Naive thymus-derived CD8-positive, alpha-beta T cell (primary cell): ENCODE measurements around the gene CCL5. TPM values are rescaled to one million over a fixed set of nuclear protein-coding genes. Genes with fewer than 3 reads are reported as not detected.

Experiments used
- ATAC-seq, 2 donors: fragments of 150-1000 bp; cut with Tn5 transposase in 1 of 2; sonication (Bioruptor Pico), chemical (Tn5 transposase) in 1 of 2; 1 replicate in 1 of 2; 2 replicates in 1 of 2; pipeline ENCODE4 v1.10.0; 2021; ENCODE audit warnings: mild to moderate bottlenecking in 2 of 2, moderate library complexity in 2 of 2
- POLR2A ChIA-PET: fragments of 350-600 bp; sonication (Branson Sonifier 250); formaldehyde crosslinking; loops from one replicate; lab custom pipeline; 2021; ENCODE audit warnings: antibody characterized with exemption; lab: Charles Lee
- DNase-seq, 10 donors: peaks; one replicate each; pipeline versions ENCODE4 v3.0.0 to v3.0.0-alpha.2; 2020 to 2022
- H3K27ac Mint-ChIP-seq, 10 donors: one replicate each; pipeline ENCODE4 v1.8.0; 2020 to 2022; ENCODE audit warnings: mild to moderate bottlenecking in 10 of 10, mixed read lengths in 10 of 10, moderate library complexity in 4 of 10, inconsistent platforms in 1 of 10
- H3K27me3 Mint-ChIP-seq, 5 donors: one replicate each; pipeline ENCODE4 v1.8.0; 2021 to 2022; ENCODE audit warnings: mixed read lengths in 5 of 5
- H3K36me3 Mint-ChIP-seq, 3 donors: one replicate each; pipeline ENCODE4 v1.8.0; 2020 to 2022; ENCODE audit warnings: mixed read lengths in 3 of 3, mild to moderate bottlenecking in 2 of 3, inconsistent platforms in 1 of 3
- H3K4me1 Mint-ChIP-seq, 4 donors: one replicate each; pipeline ENCODE4 v1.8.0; 2021 to 2022; ENCODE audit warnings: mixed read lengths in 4 of 4
- H3K4me3 Mint-ChIP-seq, 10 donors: one replicate each; pipeline ENCODE4 v1.8.0; 2020 to 2022; ENCODE audit warnings: mild to moderate bottlenecking in 10 of 10, mixed read lengths in 10 of 10, moderate library complexity in 6 of 10, inconsistent platforms in 1 of 10
- H3K9me3 Mint-ChIP-seq, 9 donors: one replicate each; pipeline ENCODE4 v1.8.0; 2020 to 2022; ENCODE audit warnings: mixed read lengths in 9 of 9, mild to moderate bottlenecking in 3 of 9, inconsistent platforms in 1 of 9, moderate library complexity in 1 of 9
- polyA plus RNA-seq, 3 donors: library from polyadenylated mRNA; unstranded; fragments of 300-500 nt; fragmentation: Illumina TruSeq; gene quantifications; one replicate each; pipeline ENCODE4 v1.2.3, GENCODE V29; 2021
- total RNA-seq, 8 experiments: library from RNA in 2 of 8; stranded (reverse) in 2 of 8; gene quantifications; one replicate each; pipeline ENCODE4 v1.2.3 and lab custom pipeline; 2021 to 2026

CCL5 gene
- total and polyA plus RNA-seq, 5 experiments from 2014 or later = 41.5 to 1,286 (median 84.3) TPM

DNA sequence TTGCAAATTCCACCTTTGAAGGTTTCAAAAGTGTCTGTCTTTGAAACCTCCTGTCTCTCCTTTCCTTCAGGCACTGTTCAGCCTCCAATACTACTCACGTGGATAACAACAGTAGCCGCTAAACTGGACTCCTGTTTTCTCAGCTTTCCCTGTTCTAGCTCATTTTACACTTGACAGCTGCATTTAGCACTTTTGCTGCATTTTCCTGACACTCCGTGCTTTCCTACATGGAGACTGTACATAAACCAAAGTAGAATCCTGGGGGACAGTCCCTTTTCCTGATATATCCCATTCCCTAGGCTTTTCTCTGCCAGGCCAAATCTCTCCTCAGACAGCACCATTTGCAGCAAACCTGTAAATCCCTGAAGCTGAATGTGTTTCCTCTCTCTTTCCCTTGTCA is 3.6 kb downstream of the CCL5 start:
- DNase-seq = no peak
- H3K4me1 Mint-ChIP-seq = peaks cover 12 to 67% (median 43%) of the 10 kb centered on the region in 4 donors
- peak overlapping the region in 8 of 10 donors; percentile 18 to 94 (median 86) for H3K27ac Mint-ChIP-seq
- no peaks in the 10 kb centered on the region for H3K36me3 Mint-ChIP-seq
- ATAC-seq = no peak
- H3K9me3 Mint-ChIP-seq = no peaks in the 10 kb centered on the region
- POLR2A ChIA-PET = interaction anchor here (0.8 to 6.5 kb wide), 4 partner anchors 11 to 25 kb away, joined by 3 to 43 read pairs (median 4); no protein-coding TSS in a partner anchor
- no peaks in the 10 kb centered on the region for H3K27me3 Mint-ChIP-seq
- H3K4me3 Mint-ChIP-seq = peak overlapping the region; percentile 21 to 95 (median 55)

DNA sequence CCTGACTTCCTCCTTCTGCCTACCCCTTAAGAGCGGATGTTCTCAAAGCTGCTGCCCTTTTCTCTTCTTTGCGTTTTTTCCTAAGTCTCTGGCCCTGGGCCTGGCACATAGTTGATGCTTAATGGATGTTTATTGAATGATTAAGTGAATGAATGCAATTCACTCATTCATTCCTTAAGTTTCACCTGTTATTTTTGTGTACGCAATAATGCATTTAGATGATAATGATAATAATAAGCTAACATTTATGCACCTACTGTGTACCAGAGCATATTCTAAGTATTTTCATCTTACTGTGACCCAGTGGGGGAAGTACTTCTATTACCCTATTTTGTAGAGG is 4.4 kb downstream of the CCL5 start:
- Mint-ChIP-seq H3K9me3 (no peaks in the 10 kb centered on the region), H3K27me3 (no peaks in the 10 kb centered on the region), H3K27ac (peak overlapping the region; percentile 78 to 94 (median 88)), H3K4me3 (peak overlapping the region; percentile 6 to 95 (median 32)), H3K36me3 (no peaks in the 10 kb centered on the region), H3K4me1 (peaks cover 16 to 72% (median 50%) of the 10 kb centered on the region in 4 donors)
- peak in 1 of 2 donors; percentile 51 for ATAC-seq
- POLR2A ChIA-PET = interaction anchor here (0.8 to 6.5 kb wide), 5 partner anchors 10 to 23 kb away, joined by 3 to 43 read pairs (median 4); no protein-coding TSS in a partner anchor
- DNase-seq = no peak

DNA sequence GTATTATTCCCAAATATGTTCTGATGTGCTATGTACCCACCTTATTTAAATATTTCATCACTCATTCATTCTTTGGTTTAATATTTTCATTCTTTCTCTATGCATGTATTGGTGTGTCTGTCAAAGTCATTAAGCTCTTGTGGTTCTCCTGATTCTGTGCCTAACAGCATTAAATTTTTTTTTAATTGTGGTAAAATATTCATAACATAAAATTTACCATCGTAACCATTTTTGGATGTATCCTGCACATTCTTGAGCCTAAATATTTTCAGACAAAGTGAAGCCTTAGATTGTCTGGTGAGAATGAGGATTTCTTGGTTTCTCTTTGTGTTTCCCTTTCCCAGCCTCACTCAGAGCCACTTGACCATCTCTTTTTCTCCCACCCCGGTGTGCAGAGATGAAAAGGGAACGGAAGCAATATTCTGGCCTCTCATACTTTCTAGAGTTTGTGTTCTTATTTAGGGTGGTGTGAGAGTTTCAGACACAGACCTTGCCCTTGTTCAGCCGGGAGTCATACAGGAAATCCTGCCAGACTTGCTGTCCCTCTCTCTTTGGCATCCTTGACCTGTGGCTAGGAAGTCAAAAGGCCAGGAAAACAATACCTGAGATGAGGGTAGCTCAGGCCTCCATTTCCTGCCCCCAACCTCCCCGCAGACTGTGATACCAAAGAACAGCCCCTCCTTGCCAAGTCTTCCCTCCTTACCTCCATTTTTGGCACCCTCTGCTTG is 4.9 kb downstream of the CCL5 start:
- H3K27ac Mint-ChIP-seq = peak overlapping the region; percentile 78 to 94 (median 88)
- DNase-seq (peak in 3 of 10 donors; percentile 10 to 31 (median 17)), ATAC-seq (peak in 1 of 2 donors; percentile 46)
- H3K27me3 Mint-ChIP-seq = no peaks in the 10 kb centered on the region
- H3K9me3 Mint-ChIP-seq = no peaks in the 10 kb centered on the region
- H3K4me1 Mint-ChIP-seq = peaks cover 16 to 67% (median 51%) of the 10 kb centered on the region in 4 donors
- H3K36me3 Mint-ChIP-seq = no peaks in the 10 kb centered on the region
- peak overlapping the region; percentile 6 to 95 (median 32) for H3K4me3 Mint-ChIP-seq
- POLR2A ChIA-PET = interaction anchor here (0.6 to 6.5 kb wide), 4 partner anchors 11 to 26 kb away, joined by 3 to 43 read pairs (median 6); no protein-coding TSS in a partner anchor

DNA sequence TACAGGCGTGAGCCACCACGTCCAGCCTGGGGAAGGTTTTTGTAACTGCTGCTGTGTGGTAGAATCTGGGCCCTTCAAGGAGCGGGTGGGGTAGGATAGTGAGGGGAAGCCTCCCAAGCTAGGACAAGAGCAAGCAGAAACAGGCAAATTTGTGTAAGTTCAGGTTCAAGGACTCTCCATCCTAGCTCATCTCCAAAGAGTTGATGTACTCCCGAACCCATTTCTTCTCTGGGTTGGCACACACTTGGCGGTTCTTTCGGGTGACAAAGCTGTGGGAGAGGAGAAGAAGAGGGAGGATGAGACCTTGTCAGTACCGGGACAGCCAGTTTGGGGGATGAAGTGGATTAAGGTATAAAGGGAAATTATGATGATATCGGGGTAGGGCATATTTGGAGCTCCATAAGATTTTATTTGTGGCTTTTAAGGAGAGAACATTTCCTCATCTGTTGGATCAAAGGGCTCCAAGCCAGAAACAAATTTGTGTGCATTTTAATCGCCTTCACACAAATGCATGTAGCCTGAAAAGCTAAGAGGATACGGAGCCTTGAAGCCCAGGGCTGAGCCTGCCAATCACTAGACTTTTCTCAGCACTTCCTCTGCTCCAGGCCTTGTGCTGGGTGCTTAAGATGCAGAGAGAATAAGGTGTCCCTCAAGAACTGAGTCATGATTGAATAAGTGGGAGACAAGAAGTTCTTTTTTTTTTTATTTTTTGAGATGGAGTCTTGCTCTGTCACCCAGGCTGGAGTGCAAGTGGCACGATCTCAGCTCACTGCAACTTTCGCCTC is 7.8 kb downstream of the CCL5 start:
- H3K27ac Mint-ChIP-seq = peak overlapping the region in 8 of 10 donors; percentile 16 to 69 (median 56)
- peak overlapping the region in 1 of 10 donors; percentile 16 for H3K4me3 Mint-ChIP-seq
- no peak for ATAC-seq
- H3K36me3 Mint-ChIP-seq = no peaks in the 10 kb centered on the region
- H3K27me3 Mint-ChIP-seq = no peaks in the 10 kb centered on the region
- peaks cover 15 to 53% (median 45%) of the 10 kb centered on the region in 4 donors for H3K4me1 Mint-ChIP-seq
- POLR2A ChIA-PET = interaction anchor here (0.7 to 1.6 kb wide), 4 partner anchors 17 to 47 kb away, joined by 3 to 4 read pairs (median 3); no protein-coding TSS in a partner anchor
- no peak for DNase-seq
- H3K9me3 Mint-ChIP-seq = no peaks in the 10 kb centered on the region

- DNase-seq = peak in 8 of 10 donors; percentile 10 to 74 (median 46)
- Mint-ChIP-seq H3K27me3 (no peaks in the 10 kb centered on the region), H3K36me3 (no peaks in the 10 kb centered on the region), H3K9me3 (no peaks in the 10 kb centered on the region), H3K4me3 (peak overlapping the region in 4 of 10 donors; percentile 18 to 54 (median 34)), H3K27ac (peak overlapping the region in 9 of 10 donors; percentile 19 to 85 (median 65)), H3K4me1 (peaks cover 8 to 47% (median 39%) of the 10 kb centered on the region in 4 donors)
- ATAC-seq = peak; percentile 98 to 99
- POLR2A ChIA-PET = interaction anchor here (0.7 to 1.6 kb wide), 8 partner anchors 14 to 1075 kb away, joined by 3 to 4 read pairs (median 3); partner anchors contain the start of gene TAF15
Observed at GRCh38 chr17:35870906-35871819, 9.0 kb downstream of the CCL5 start.

GRCh38 chr17:35868737-35869136 is 11.4 kb downstream of the CCL5 start, which contains the start of gene HEATR9:
Gene HEATR9, minus strand, starts transcription at chr17:35868891. Its CDS starts 149 bp downstream, at chr17:35868742.
- H3K27ac Mint-ChIP-seq = peak within 1 kb of the TSS in 5 of 10 donors; percentile 1 to 65 (median 10)
- POLR2A ChIA-PET = interaction anchor here (0.6 to 1.2 kb wide), 3 partner anchors 20 to 656 kb away, joined by 3 to 4 read pairs (median 3); no protein-coding TSS in a partner anchor
- ATAC-seq (no peak), DNase-seq (no peak)
- no peaks in the 10 kb centered on the region for H3K9me3 Mint-ChIP-seq
- H3K4me3 Mint-ChIP-seq = peak within 1 kb of the TSS in 2 of 10 donors; percentile 6 to 8
- H3K27me3 Mint-ChIP-seq = no peaks in the 10 kb centered on the region
- peaks cover 0 to 2% (median 0%) of the 10 kb centered on the region in 3 donors for H3K36me3 Mint-ChIP-seq
- peaks cover 7 to 41% (median 35%) of the 10 kb centered on the region in 4 donors for H3K4me1 Mint-ChIP-seq

DNA sequence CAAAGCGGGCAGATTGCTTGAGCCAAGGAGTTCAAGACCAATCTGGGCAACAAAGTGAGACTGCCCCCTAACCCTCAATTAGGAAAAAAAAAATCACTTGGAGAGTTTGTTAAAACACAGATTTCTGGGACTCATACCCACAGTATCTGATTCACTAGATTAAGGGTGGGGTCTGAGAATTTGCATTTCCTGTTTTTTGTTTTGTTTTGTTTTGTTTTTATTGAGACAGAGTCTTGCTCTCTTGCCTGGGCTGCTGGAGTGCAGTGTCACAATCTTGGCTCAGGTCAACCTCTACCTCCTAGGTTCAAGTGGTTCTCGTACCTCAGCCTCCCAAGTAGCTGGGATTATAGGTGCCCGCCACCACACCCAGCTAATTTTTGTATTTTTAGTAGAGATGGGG is 12.6 kb downstream of the CCL5 start:
- Mint-ChIP-seq H3K27me3 (no peaks in the 10 kb centered on the region), H3K9me3 (no peaks in the 10 kb centered on the region), H3K36me3 (peaks cover 0 to 2% (median 0%) of the 10 kb centered on the region in 3 donors), H3K27ac (no peak overlapping the region), H3K4me1 (peaks cover 7 to 34% (median 31%) of the 10 kb centered on the region in 4 donors), H3K4me3 (no peak overlapping the region)
- ATAC-seq = no peak
- DNase-seq = no peak
- POLR2A ChIA-PET = no interaction called here

- DNase-seq = no peak
- H3K4me3 Mint-ChIP-seq = no peak overlapping the region
- no peak for ATAC-seq
- H3K27me3 Mint-ChIP-seq = no peaks in the 10 kb centered on the region
- H3K36me3 Mint-ChIP-seq = peaks cover 0 to 2% (median 0%) of the 10 kb centered on the region in 3 donors
- POLR2A ChIA-PET = interaction anchor here (0.7 to 1.2 kb wide), 2 partner anchors 10 to 749 kb away, joined by 3 to 5 read pairs; no protein-coding TSS in a partner anchor
- no peaks in the 10 kb centered on the region for H3K9me3 Mint-ChIP-seq
- peak overlapping the region in 1 of 10 donors; percentile 33 for H3K27ac Mint-ChIP-seq
- H3K4me1 Mint-ChIP-seq = peaks cover 7 to 27% (median 24%) of the 10 kb centered on the region in 4 donors
Observed at GRCh38 chr17:35866341-35866950, 13.7 kb downstream of the CCL5 start.

DNA sequence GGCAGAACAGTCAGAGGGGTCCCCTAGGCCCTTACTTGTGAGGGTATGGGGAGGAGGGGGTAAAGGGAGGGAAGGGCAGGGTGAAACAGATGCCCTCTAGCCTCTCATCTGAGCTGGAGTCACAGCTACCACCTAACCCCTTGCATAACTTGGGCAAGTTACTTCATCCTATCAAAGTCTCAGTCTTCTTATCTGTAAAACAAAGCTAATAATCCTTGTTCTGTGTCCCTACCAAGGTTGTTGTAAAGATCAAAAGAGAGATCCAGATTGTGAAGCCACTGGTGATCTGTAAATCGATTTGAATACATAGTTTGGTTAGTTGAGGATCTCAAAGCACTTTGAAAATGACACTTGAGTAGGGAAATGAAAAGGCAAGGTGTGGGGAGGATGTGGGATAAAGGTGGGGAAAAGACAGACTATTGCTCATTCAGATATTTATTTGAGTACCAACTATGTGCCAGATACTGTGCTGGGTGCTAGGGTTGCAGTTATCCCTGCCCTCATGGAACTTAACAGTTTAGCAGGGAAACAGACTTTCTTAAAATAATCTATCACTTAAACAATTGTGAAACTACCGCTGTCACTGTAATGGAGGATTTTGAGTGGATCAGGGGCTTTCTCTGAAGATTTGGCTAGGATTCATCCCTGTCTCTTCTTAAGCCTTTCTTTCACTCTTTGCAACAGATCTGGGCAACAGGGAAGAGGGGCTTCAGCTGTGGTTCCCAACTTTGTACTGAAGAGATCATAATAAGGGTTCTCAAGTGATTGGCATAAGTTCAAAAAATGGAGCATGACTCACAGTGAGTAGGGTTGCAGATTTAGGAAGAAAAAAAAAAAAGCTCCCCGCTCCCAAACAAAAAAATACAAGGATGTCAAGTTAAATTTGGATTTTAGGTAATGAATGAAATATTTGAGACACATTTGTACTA is 14.5 kb downstream of the CCL5 start:
- Mint-ChIP-seq H3K9me3 (peaks cover 0 to 1% (median 0%) of the 10 kb centered on the region in 9 donors), H3K27ac (peak overlapping the region in 3 of 10 donors; percentile 1 to 50 (median 33)), H3K4me1 (peaks cover 4 to 19% (median 17%) of the 10 kb centered on the region in 4 donors), H3K4me3 (no peak overlapping the region), H3K27me3 (no peaks in the 10 kb centered on the region), H3K36me3 (peaks cover 0 to 2% (median 0%) of the 10 kb centered on the region in 3 donors)
- ATAC-seq (no peak), DNase-seq (no peak)
- POLR2A ChIA-PET = interaction anchor here (1.2 kb wide), 1 partner anchor 10 kb away, joined by 3 read pairs; no protein-coding TSS in a partner anchor

DNA sequence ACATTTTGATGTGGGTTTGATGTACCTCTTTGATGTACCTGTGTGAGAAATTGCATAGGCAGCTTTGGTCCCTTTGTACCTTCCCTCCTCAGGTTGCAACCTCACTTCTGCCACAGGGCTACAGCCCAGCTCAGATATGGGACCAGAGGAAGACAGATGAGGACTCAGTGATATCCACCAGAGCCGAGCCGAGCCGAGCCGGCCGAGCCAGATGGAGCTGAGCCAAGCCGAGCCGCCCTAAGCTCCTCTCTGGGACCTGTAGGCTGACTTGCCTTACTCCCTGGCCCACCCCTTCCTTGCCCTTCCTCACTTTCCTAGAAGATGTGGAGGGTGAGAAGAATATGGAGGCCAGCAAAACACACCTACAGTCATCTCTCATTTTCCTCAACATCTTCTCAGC is 15.3 kb downstream of the CCL5 start:
- peaks cover 0 to 2% (median under 1%) of the 10 kb centered on the region in 3 donors for H3K36me3 Mint-ChIP-seq
- H3K27me3 Mint-ChIP-seq = no peaks in the 10 kb centered on the region
- DNase-seq = no peak
- no peak overlapping the region for H3K4me3 Mint-ChIP-seq
- POLR2A ChIA-PET = no interaction called here
- peak in 1 of 2 donors; percentile 49 for ATAC-seq
- H3K27ac Mint-ChIP-seq = no peak overlapping the region
- peaks cover 0 to 1% (median 0%) of the 10 kb centered on the region in 9 donors for H3K9me3 Mint-ChIP-seq
- H3K4me1 Mint-ChIP-seq = peaks cover 2 to 19% (median 16%) of the 10 kb centered on the region in 4 donors
